Activated naive CD4-positive, alpha-beta T cell treated with anti-CD3 and anti-CD28 coated beads, Interleukin-2, amount 50 U/mL, for 72 hours (primary cell): ENCODE measurements around the gene ITGAX. TPM values are rescaled to one million over a fixed set of nuclear protein-coding genes. Genes with fewer than 3 reads are reported as not detected.

Experiments used
- ATAC-seq, 2 donors: fragments of 150-1000 bp; cut with Tn5 transposase; 2 replicates each; pipeline ENCODE4 v1.10.0; 2021; ENCODE audit warnings: mild to moderate bottlenecking in 2 of 2, moderate library complexity in 2 of 2
- DNase-seq, 2 donors: peaks; one replicate each; pipeline ENCODE4 v3.0.0; 2021 to 2022; ENCODE audit warnings: low spot score in 2 of 2
- H3K27ac Mint-ChIP-seq, 2 donors: one replicate each; pipeline ENCODE4 v1.8.0; 2022; ENCODE audit warnings: mild to moderate bottlenecking in 2 of 2, mixed read lengths in 2 of 2
- H3K36me3 Mint-ChIP-seq, 2 donors: one replicate each; pipeline ENCODE4 v1.8.0; 2022; ENCODE audit warnings: mixed read lengths in 2 of 2
- H3K9me3 Mint-ChIP-seq, 2 donors: one replicate each; pipeline ENCODE4 v1.8.0; 2022; ENCODE audit warnings: mixed read lengths in 2 of 2
- total RNA-seq, 2 donors: library from RNA; stranded (reverse); gene quantifications; one replicate each; pipeline ENCODE4 v1.2.3, GENCODE V29; 2022

The ITGAX gene
- total RNA-seq, 2 donors from 2014 or later = 7.3 to 19.1 TPM

DNA sequence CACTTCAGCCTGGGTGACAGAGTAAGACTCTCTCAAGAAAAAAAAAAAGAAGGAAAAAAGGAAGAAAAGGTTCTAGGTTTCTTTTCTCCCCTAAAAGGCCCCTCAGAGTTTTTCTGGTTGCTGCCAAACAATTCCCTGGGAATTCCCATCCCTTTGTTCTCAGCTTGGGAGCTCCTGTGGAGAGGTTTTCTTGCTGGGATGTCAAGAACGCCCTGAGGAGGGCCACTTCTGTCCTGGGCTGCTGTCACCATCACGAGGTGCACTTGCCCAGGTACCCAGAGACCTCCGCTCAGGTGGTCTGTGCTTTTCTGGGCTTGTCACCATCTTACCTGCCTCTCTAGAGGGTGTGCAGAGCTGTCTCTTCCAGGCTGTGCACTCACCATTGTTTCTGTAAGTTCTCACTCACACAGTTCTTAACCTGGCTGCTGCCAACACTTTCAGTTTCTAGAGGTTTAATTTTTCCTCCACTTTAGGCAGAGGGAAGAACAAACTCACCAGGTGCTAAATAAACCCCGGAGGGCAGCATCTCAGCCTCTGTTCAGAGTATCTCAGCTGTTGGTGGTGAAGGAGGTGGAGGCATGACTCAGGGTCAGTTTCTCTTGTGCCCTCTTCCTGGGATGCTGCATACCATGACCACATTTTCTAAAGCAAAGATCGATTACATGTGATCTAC is 75.5 kb downstream of the ITGAX start:
- no peak for DNase-seq
- H3K36me3 Mint-ChIP-seq = no peaks in the 10 kb centered on the region
- no peak overlapping the region for H3K27ac Mint-ChIP-seq
- ATAC-seq = peak; percentile 57 to 80
- no peaks in the 10 kb centered on the region for H3K9me3 Mint-ChIP-seq

Other genes with a start within 250 kb of the ITGAX start
- 10 to 100 TPM; 18.3 to 61.0 TPM for gene BCKDK, start 246.8 kb upstream of the ITGAX start, total RNA-seq
- gene KAT8, start 237.5 kb upstream of the ITGAX start, total RNA-seq = 10 to 100 TPM; 57.8 to 88.5 TPM
- not detected for gene PRSS8, start 219.4 kb upstream of the ITGAX start, total RNA-seq
- 1 to 10 TPM; 1.0 to 1.1 TPM for gene PRSS36, start 205.1 kb upstream of the ITGAX start, total RNA-seq
- gene FUS, start 175.0 kb upstream of the ITGAX start, total RNA-seq = 100 to 1,000 TPM; 486 to 763 TPM
- 10 to 100 TPM in 1 of 2 donors, 1 to 10 TPM in 1; 1.2 to 19.7 TPM for gene PYCARD, start 152.4 kb upstream of the ITGAX start, total RNA-seq
- under 1 TPM; 0.06 to 0.09 TPM for gene TRIM72, start 141.1 kb upstream of the ITGAX start, total RNA-seq
- not detected for gene PYDC1, start 138.0 kb upstream of the ITGAX start, total RNA-seq
- gene ITGAM, start 95.2 kb upstream of the ITGAX start, total RNA-seq = 1 to 10 TPM; 1.5 to 5.5 TPM
- not detected for gene ITGAD, start 38.2 kb downstream of the ITGAX start, total RNA-seq
- not detected for gene COX6A2, start 73.2 kb downstream of the ITGAX start, total RNA-seq
- under 1 TPM; 0.12 to 0.18 TPM for gene ZNF843, start 87.6 kb downstream of the ITGAX start, total RNA-seq
- gene ARMC5, start 104.3 kb downstream of the ITGAX start, total RNA-seq = 1 to 10 TPM; 8.6 to 9.2 TPM
- 1 to 10 TPM in 1 of 2 donors, under 1 TPM in 1; 0.73 to 4.0 TPM for gene TGFB1I1, start 117.0 kb downstream of the ITGAX start, total RNA-seq
- gene SLC5A2, start 127.9 kb downstream of the ITGAX start, total RNA-seq = under 1 TPM; 0.31 to 0.91 TPM
- 10 to 100 TPM; 22.8 to 35.6 TPM for gene RUSF1, start 153.2 kb downstream of the ITGAX start, total RNA-seq
- not detected for gene AHSP, start 172.7 kb downstream of the ITGAX start, total RNA-seq